Measurements from ENCODE around the gene RAB7A.

Gene RAB7A

GRCh38 chr3:128851601-128852000, 125.6 kb downstream of the RAB7A start:
- TF ChIP-seq, protein P1, sequence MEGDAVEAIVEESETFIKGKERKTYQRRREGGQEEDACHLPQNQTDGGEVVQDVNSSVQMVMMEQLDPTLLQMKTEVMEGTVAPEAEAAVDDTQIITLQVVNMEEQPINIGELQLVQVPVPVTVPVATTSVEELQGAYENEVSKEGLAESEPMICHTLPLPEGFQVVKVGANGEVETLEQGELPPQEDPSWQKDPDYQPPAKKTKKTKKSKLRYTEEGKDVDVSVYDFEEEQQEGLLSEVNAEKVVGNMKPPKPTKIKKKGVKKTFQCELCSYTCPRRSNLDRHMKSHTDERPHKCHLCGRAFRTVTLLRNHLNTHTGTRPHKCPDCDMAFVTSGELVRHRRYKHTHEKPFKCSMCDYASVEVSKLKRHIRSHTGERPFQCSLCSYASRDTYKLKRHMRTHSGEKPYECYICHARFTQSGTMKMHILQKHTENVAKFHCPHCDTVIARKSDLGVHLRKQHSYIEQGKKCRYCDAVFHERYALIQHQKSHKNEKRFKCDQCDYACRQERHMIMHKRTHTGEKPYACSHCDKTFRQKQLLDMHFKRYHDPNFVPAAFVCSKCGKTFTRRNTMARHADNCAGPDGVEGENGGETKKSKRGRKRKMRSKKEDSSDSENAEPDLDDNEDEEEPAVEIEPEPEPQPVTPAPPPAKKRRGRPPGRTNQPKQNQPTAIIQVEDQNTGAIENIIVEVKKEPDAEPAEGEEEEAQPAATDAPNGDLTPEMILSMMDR (conservative IDR thresholded peaks at IDR 0.05): no peak
- TF ChIP-seq ZFX (IDR thresholded peaks at IDR 0.05): no peak

DNA sequence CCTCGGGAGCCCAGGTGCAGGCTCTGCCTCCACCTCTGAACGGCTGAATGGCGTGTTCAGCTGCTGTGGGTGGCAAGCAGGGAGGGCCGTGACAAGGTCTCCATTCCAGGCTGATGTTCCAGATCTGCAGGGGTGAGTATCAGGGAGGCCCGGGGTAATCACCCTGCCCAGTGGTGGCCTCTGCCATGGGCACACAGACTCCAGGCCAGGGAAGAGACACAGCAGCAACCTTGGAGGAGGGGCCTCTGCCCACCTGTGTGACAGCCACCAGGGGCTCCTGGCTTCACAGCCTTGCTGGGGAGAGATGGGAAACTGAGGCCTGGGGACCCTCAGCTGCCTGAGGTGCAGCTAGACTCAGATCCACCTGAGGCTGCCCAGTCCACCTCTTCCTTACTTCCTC, 127.8 kb downstream of the RAB7A start:
- H3K27ac ChIP-seq: no peak overlapping the region
- no peak for TF ChIP-seq ZFX (IDR thresholded peaks at IDR 0.05)
- TF ChIP-seq, protein P1 (conservative IDR thresholded peaks at IDR 0.05): no peak

More at GRCh38 chr3:128851601-128852000, 125.6 kb downstream of the RAB7A start:
- no peak overlapping the region for H3K27ac ChIP-seq

DNA sequence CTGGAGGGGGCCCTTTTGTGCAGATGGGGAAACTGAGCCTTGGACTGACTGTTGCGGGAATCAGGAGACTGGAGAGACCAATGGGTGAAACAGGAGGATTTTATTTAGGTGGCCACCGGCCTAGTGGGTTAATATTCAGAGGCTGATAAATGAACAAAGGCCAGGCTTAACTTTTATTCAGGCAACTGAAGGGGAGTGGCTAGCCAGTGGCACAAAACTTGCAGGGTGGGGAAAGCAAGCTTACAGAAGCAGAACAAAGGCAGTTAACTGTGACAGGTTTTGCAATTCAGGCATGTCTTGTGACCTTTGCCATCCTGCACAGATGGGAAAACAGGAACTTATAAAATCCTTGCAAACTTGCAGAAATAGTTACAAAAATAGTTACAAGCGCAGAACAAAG, 128.5 kb downstream of the RAB7A start:
- TF ChIP-seq, protein P1 (conservative IDR thresholded peaks at IDR 0.05): no peak
- TF ChIP-seq ZFX (IDR thresholded peaks at IDR 0.05): no peak
- H3K27ac ChIP-seq: no peak overlapping the region

- TF ChIP-seq ZFX (IDR thresholded peaks at IDR 0.05): no peak
- TF ChIP-seq, protein P1 (conservative IDR thresholded peaks at IDR 0.05): no peak
- H3K27ac ChIP-seq: no peak overlapping the region
Observed at GRCh38 chr3:128855569-128855968, 129.6 kb downstream of the RAB7A start.

- TF ChIP-seq, protein P1 (conservative IDR thresholded peaks at IDR 0.05): no peak
- TF ChIP-seq ZFX (IDR thresholded peaks at IDR 0.05): no peak
- no peak overlapping the region for H3K27ac ChIP-seq
Observed at GRCh38 chr3:128858167-128858566, 132.2 kb downstream of the RAB7A start.

- no peak overlapping the region for H3K27ac ChIP-seq
- TF ChIP-seq, protein P1 (conservative IDR thresholded peaks at IDR 0.05): no peak
- TF ChIP-seq ZFX (IDR thresholded peaks at IDR 0.05): no peak
Observed at GRCh38 chr3:128859630-128860029, 133.6 kb downstream of the RAB7A start.

DNA sequence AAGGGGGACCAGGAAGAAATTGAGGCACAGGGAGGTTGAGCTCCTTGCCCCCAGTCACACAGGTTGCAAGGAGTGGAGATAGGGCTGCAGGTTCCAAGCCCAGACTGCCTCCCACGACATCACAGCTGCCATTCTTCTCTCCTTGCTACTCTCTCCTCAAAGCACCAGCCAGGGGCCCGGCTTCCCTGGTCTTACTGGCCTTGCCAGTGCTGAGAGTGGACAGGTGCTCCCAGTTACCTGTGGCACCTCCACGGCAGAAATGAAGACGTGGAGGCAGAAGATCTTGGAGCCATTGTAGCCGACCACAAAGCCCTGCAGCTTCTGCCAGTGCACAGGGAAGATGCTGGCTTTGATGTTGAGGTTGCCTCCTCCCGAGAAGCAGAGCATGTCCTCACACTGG, 135.5 kb downstream of the RAB7A start:
- no peak for TF ChIP-seq ZFX (IDR thresholded peaks at IDR 0.05)
- TF ChIP-seq, protein P1 (conservative IDR thresholded peaks at IDR 0.05): no peak
- no peak overlapping the region for H3K27ac ChIP-seq
